ENCODE data around the gene CLIC2. TPM values are rescaled to one million over a fixed set of nuclear protein-coding genes. Genes with fewer than 3 reads are reported as not detected.
"Not testable (repeated sequence)": the region's sequence is repeated elsewhere in the genome, so short reads cannot be mapped to it uniquely, and the experiment has no call there.

Gene CLIC2
- total and polyA plus RNA-seq, 3 donors from 2014 or later: 3.5 to 3.9 (median 3.5) TPM

- intact Hi-C loops (cut with DNase I; ENCODE audit: low total_unique reads): no loop called here
- no peak for TF ChIP-seq CTCF (IDR thresholded peaks at IDR 0.05)
- no peak for TF ChIP-seq POLR2A (IDR thresholded peaks at IDR 0.05)
- H3K4me1 ChIP-seq: no peaks in the 10 kb centered on the region
- 83 to 91% methylated on average over 1 to 4 of the region's 4 CpGs for WGBS, 2 donors
- DNase-seq: no peak
- no peaks in the 10 kb centered on the region for H3K36me3 ChIP-seq (ENCODE audit: low read depth, missing control alignments)
- no peaks in the 10 kb centered on the region for H3K9me3 ChIP-seq
- no peak overlapping the region for H3K4me3 ChIP-seq
- H3K27me3 ChIP-seq: no peaks in the 10 kb centered on the region
- no peak overlapping the region for H3K27ac ChIP-seq
Observed at GRCh38 chrX:155313766-155314165, 20.6 kb downstream of the CLIC2 start.

- DNase-seq: no peak
- TF ChIP-seq POLR2A (IDR thresholded peaks at IDR 0.05) (no peak), CTCF (IDR thresholded peaks at IDR 0.05) (no peak)
- no peaks in the 10 kb centered on the region for H3K9me3 ChIP-seq
- H3K36me3 ChIP-seq (ENCODE audit: low read depth, missing control alignments): no peaks in the 10 kb centered on the region
- H3K4me1 ChIP-seq: no peaks in the 10 kb centered on the region
- intact Hi-C loops (cut with DNase I; ENCODE audit: low total_unique reads): no loop called here
- no peaks in the 10 kb centered on the region for H3K27me3 ChIP-seq
- no peak overlapping the region for H3K27ac ChIP-seq
- no peak overlapping the region for H3K4me3 ChIP-seq
Observed at GRCh38 chrX:155293771-155294170, 40.6 kb downstream of the CLIC2 start.

- no peak overlapping the region for H3K27ac ChIP-seq
- intact Hi-C loops (cut with DNase I; ENCODE audit: low total_unique reads): no loop called here
- H3K36me3 ChIP-seq (ENCODE audit: low read depth, missing control alignments): no peaks in the 10 kb centered on the region
- no peak for TF ChIP-seq POLR2A (IDR thresholded peaks at IDR 0.05)
- TF ChIP-seq CTCF (IDR thresholded peaks at IDR 0.05): no peak
- no peak for DNase-seq
- no peaks in the 10 kb centered on the region for H3K4me1 ChIP-seq
- H3K4me3 ChIP-seq: no peak overlapping the region
- H3K9me3 ChIP-seq: no peaks in the 10 kb centered on the region
- no peaks in the 10 kb centered on the region for H3K27me3 ChIP-seq
- WGBS, 2 donors: 75 to 85% methylated on average over 1 of the region's 1 CpG
Observed at GRCh38 chrX:155279873-155280272, 54.5 kb downstream of the CLIC2 start.

- Histone ChIP-seq H3K27me3 (no peaks in the 10 kb centered on the region), H3K4me1 (no peaks in the 10 kb centered on the region), H3K27ac (no peak overlapping the region), H3K4me3 (no peak overlapping the region), H3K36me3 (ENCODE audit: low read depth, missing control alignments) (no peaks in the 10 kb centered on the region), H3K9me3 (no peaks in the 10 kb centered on the region)
- intact Hi-C loops (cut with DNase I; ENCODE audit: low total_unique reads): no loop called here
- TF ChIP-seq CTCF (IDR thresholded peaks at IDR 0.05) (no peak), POLR2A (IDR thresholded peaks at IDR 0.05) (no peak)
- no peak for DNase-seq
- 96 to 100% methylated on average over 1 of the region's 1 CpG for WGBS, 2 donors
Observed at GRCh38 chrX:155270969-155271368, 63.4 kb downstream of the CLIC2 start.

- H3K4me1 ChIP-seq; H3K9me3 ChIP-seq; intact Hi-C loops (cut with DNase I; ENCODE audit: low total_unique reads); H3K4me3 ChIP-seq; DNase-seq; H3K27ac ChIP-seq; H3K27me3 ChIP-seq; H3K36me3 ChIP-seq (ENCODE audit: low read depth, missing control alignments): not testable (repeated sequence)
- 80 to 90% methylated on average over 1 of the region's 1 CpG for WGBS, 2 donors
Observed at GRCh38 chrX:155267995-155268394, 66.4 kb downstream of the CLIC2 start.

All from testis (tissue), 3 donors.